Measurements from ENCODE around the gene ARRB1. TPM values are rescaled to one million over a fixed set of nuclear protein-coding genes. Genes with fewer than 3 reads are reported as not detected.
A peak's percentile ranks its signal among the peaks of the same experiment; 100 is the strongest.
"Not testable (repeated sequence)": the region's sequence is repeated elsewhere in the genome, so short reads cannot be mapped to it uniquely, and the experiment has no call there.

ARRB1 gene
- total RNA-seq, 1 experiment from 2014 or later = 9.1 TPM

DNA sequence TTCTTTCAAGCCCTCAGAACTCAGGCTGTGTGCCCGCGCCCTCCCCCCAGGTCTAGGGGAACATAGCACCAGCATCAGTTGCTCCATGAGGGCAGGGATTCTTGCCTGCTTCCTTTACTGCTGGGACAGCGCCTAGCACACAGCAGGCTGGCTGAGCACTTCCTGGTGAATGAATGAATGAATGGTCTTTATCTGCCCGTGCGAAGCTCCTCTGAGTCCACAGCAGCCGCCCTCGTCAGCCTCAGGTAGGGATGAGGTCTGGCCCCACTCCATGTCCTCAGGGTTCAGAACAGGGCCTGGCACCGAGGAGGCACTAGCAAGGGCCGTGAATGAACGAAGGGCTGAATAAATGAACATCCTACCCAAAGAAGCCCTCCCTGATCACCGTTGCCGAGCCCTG, 27.3 kb downstream of the ARRB1 start:
- DNase-seq (ENCODE audit: low read depth) = no peak

DNA sequence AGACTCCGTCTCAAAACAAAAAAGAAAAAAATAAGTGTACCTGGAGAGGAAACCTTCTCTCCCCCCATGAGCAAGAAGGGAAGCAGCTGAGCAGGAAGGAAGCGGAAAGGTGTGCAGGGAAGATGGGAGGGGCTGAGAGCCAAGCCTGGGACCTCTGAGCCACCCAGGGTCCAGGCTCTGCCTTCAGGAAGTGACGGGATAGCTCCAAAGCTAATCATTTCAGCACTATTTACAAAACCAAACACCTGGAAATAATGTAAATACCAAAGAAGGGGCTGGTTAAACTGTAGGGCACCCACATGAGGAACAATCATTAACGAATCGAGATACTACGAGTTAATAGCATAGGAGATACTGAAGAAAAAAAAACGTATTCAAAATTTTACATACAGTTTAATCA, 27.9 kb downstream of the ARRB1 start:
- no peak for DNase-seq (ENCODE audit: low read depth)

DNA sequence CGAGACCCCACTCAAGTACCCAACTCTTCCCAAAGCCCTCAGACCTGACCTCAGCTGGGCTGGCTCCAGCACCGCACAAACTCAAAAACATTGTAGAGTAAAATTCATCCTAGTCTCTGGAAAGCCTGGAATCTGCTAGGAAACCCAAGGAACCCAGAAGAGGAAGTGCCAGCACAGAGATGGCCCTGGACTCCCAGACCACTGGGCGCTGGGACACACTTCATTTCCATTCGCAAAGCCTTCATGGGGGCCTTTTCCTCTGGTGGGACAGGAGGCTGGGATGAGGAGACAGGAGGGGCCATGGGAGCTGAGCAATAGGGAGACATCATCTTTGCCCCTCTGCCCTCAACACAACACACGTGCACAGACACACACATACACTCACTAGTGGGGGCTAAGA, 30.8 kb downstream of the ARRB1 start:
- DNase-seq (ENCODE audit: low read depth) = no peak

DNA sequence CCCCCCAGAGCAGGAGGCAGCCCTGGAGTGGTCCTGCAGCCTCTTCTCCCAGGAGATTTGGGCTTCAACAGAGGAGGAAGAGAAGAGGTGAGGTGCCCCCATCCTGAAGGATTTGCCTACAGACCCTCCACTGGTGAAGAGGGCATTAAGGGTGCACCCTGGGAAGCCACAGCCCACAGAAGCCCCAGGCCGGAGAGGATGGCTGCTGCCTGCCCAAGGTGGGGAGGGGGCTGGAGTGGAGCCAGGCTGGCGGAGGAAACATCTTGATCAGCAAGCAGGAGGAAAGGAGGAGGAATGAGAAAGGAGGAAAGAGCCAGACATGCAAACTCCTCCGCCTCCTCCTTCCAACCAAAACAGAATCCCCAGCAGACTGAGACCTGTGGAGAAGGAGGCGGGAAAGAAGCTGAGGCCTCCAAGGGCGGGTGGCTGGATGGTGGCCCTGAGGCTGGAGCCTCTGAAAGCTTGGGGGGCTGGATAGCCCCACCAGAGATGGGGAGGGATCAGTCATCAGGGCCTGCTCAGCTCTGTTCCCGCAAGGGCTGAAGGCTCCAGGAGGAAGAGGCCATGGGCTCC, 31.3 kb downstream of the ARRB1 start:
- DNase-seq (ENCODE audit: low read depth) = no peak

DNA sequence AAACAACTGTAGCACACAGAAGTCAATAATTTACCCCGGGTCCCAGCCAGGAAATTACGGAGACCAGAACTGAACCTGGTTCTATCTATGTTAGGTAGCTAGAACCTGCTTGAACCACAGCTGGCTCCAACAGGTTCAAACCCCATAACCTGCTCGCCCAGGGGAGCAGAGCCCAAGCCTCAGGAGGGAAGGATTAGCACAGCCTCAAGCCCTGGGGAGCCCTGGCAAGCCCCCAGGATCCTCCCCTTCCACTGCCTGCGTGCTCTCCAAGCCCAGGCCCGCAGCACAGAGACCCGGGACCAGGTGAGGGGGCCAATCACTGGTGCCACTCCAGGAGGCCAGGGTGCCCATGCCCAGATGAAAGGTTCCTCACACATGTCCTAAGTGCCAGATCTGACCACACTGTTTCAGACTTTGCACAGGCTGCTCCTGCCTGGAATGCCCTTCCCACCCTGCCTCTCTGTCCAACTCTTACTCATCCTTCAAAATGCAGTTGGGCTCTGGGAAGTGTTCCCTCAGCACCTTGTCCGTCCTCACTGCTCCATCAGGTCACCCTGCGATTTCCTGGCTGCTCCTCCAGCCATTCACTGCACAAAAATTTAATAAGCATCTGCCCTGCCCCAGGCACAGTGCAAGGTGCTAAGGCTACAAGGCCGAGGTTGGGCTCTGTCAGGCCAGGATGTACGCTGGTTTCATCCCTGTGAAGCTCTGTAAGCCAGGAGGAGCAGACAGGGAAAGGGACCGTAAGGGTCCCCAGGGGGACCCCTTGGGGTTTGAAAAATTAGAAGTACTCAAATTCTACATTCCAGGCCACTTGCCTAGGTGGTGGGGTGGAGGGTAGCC, 32.2 kb downstream of the ARRB1 start:
- peak; percentile 79 for DNase-seq (ENCODE audit: low read depth)

DNA sequence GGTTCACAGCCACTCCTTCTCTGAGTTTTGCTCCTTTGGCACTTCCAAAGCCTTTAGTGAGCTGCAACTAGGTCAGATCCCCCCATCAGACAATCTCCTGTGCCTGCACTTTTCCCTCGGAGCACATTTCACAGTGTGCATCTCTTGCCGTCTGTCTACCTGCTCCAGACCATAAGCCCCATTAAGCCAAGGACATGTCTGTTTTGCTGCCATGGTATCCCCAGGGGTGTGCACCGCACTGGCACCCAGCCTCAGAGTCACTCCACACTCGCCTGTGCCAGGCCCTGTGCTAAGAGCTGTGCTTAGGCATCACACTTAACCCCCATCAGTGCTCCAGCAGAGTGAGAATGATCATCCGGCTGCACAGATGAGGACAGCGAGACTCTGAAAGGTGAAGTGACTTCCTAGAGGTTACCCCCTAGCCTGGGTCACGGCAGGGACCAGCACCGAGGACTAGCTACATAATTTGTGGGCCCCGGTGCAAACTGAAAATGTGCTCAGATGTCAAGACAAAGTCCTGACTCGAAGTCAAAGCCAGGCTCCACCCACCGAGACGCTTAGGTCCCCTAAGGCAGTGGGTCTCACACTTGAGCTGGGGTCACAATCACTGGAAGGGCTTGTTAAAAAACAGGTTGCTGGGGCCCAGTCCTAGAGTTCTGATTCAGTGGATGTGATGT, 33.9 kb downstream of the ARRB1 start:
- no peak for DNase-seq (ENCODE audit: low read depth)

DNA sequence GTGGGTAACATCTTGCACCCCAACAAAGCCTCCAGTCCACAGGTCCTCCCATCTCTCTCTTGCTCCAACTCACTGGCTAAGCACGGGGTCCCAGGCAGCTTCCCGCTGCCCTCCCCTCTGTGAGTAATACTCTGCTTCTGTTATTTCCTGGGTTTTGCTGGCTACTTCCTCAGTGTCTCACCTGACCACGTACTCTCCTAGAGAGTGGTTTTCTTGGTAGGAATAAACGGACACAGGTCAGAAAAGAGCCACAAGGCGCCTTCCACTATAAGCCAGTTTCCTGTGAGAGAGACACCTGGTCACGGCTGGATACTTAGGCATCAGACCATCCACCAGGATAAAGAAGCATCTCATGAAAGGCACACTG, 36.0 kb downstream of the ARRB1 start:
- DNase-seq (ENCODE audit: low read depth) = peak; percentile 38

DNA sequence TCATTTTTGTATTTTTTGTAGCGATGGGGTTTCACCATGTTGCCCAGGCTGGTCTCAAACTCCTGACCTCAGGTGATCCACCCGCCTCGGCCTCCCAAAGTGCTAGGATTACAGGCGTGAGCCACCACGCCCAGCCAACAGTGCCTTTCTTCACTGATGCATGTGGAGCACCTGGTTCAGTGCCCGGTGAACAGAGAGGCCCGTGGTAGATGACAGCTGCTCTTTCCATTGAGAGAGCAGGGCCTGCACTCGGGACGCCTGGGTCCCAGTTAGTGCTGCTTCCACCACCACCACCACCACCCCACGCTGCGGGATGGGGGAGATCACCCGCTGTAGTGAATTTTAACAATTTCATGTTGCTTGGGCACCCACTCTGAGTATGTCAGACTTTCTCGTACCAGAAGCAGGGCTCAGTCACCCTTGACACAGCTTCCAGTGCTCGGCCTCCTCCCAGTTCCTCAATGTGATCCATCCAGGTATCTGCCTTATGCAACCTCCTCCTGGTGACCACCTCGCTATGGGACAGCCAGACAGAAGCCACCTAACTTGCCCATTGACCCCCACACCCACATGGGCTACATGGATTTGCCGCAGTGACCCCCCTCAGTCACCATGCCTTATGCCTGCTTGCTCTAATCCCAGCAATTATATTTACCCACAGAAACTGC, 36.6 kb downstream of the ARRB1 start:
- DNase-seq (ENCODE audit: low read depth) = no peak

DNA sequence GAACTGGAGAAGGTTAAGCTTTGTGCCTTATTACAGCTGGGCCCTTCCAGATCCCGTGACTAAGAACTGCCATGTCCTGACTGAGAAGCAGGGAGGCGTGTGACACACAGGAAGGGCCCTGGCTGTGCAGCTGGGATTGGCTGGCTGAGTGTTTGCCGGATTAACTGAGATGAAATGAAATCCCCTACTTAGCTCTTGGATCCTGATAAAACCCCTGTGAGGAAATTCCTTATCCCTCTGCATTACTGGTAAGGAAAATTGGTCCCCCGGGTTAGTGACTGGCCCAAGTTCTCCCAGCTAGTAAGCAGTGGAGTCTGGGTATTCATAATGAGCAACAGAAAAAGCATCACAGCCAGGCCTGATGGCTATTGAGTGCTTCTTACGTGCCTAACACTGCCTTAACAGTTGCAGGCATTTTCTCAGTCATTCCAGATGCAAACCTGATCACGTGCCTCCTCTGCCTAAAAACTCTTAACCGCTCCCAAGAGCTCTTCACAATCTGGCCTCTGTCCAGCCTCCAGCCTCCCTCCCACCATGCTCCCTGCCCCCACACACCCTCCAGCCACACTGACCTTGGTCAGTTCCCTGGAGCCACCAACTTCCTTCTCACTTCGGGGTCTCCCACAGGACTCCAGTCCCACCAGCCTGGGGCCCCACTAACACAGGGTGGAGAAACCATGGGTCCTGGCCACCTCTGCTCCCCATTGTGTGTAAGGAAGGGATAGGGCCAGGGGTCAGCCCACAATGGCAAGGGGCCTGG, 37.8 kb downstream of the ARRB1 start:
- peak; percentile 59 for DNase-seq (ENCODE audit: low read depth)

DNA sequence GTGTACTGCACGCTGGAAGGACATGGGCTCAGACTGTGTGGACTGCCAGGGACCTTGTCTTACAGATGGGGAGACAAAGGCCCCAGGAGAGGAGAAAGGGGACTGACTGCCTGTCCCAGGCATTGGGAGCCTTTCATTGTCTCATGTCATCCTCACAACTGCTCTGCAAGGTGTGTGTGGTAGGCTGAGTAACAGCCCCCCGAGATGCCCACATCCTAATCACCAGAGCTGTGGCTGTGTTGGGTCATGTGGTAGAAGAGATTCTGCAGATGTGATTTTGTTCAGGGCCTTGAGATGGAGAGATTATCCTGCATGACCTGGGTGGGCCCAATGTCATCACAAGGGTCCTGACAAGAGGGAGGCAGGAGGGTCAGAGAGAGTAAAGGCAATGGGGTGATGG, 39.1 kb downstream of the ARRB1 start:
- no peak for DNase-seq (ENCODE audit: low read depth)

DNA sequence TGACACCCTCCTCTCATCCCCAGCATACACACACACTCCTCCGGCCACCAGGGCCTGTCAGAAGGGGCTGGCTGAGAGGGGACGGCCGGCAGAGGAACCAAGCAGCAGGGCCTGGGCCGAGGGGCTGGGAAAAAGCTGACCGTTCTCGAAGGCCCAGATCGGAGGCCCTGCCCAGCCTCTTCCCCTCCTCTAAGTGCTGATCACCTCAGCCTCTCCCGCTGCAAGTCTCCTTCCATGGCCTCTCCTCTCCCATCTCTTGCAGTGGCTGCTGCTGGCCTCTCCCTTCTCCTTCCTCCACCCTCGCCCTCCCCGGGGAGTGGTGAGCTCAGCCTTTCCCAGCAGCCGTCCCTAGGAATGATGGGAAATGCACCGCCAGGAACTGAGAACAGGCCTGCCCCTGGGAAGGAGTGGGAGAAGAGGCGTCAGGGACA, 39.6 kb downstream of the ARRB1 start:
- DNase-seq (ENCODE audit: low read depth) = peak; percentile 22

DNA sequence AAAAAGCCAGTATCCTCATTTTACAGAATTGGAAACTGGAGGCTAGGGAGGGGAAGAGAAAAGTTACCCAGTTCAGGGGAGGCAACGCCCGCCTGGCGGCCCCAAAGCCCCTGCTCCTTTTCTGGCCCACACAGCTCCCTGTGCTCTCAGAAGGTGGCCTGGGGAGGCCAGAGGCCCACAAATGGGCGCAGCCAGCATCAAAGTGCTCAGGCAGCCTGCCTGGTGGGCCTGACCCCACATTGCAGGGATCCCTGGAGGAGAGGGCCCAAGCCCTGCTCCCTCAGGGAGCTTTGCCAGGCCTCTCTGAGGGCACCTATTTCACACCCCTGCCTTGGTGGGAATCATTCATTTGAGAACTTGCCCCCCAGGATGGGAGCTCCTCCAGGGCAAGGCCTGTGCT, 42.5 kb downstream of the ARRB1 start:
- no peak for DNase-seq (ENCODE audit: low read depth)

DNA sequence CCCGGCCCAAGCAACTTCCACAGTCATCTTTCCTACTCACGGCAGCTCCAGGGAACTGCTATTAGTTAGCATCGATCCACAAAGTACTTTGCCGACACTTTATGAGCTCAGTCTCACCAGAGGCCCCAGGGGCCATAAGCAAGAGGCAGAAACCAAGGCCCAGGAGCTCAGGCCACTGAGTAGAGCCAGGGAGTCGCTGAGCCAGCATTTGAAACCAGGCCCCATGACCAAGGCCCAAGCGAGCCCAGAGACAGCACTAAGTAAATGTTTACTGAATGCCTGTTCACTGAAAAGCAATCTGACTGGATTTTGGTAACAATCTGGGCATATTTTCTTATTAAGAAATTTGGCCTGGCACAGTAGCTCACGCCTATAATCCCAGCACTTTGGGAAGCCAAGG, 43.3 kb downstream of the ARRB1 start:
- DNase-seq (ENCODE audit: low read depth) = no peak

DNA sequence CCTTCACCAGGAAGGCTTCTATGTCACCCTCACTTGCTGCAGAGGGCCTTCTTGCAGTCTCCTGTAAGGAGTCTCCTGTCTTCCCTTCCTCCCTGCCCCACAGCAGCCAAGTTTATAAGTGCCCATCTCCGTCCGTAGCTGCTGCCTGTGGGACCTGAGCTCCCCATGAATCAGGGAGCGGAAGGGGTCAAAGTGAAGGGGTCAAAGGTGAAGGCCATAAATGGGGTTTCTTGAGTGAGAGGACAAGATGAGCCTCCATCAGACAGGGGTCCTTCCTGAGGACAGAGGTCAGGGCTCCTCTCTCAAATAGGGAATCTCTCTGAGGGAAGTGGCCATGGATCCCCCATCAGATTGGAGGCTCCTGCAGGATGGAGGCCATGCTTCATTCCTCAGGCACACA, 44.4 kb downstream of the ARRB1 start:
- no peak for DNase-seq (ENCODE audit: low read depth)

DNA sequence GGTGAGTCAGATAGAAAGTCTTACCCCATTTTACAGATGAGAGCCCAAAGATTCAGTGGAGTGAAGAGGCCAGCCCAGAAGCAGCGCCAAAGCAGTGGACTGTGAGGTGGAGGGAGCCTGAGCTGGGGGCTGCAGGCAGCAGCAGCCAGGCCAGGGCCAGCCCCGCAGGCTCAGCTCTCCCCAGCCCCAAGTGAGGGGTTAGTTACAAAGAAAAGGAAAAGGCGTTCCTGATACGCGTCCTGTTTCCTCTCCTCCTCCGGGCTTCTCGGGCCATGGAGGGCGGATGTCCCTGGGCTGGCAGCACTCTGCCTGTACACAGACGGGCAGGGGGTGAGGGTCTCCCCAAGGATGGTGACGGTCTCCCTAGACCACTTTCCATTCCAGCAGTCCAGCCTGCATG, 44.9 kb downstream of the ARRB1 start:
- no peak for DNase-seq (ENCODE audit: low read depth)

DNA sequence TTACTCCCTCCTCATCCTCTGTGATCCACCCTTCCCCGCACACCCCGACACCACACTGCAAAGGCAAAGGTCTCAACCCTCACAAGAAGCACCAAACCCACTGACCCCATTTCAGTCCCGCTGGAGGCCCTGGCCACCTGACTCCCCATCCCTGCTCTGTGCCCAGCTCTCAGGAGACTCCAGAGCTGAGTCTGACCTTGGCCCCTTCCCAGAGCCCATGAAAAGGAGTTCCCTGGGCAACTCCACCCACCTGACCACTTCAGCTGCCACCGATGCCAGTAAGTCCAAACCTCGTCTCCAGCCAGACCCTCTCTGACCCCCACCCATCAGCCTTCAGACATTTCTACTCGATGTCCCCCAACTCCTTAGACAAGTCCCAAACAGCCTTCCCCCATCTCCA, 45.5 kb downstream of the ARRB1 start:
- no peak for DNase-seq (ENCODE audit: low read depth)

DNA sequence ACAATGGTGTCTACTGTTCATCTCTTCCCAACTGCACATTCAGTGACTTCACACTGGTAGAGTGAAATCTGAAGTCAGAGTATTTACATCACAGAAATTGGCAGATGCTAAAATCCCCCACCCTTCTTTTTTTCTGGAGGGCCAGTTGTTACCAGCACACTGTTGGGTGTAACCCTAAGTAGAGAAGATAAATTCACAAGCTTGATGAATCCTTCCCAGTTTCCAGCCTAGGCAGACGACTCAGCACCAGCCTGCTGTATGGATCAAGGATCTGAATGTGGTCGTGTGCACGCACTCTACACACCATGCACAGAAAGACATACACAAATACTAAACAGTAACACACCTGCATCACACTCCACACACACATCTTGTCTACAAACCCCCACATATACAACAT, 46.0 kb downstream of the ARRB1 start:
- DNase-seq (ENCODE audit: low read depth) = no peak

DNA sequence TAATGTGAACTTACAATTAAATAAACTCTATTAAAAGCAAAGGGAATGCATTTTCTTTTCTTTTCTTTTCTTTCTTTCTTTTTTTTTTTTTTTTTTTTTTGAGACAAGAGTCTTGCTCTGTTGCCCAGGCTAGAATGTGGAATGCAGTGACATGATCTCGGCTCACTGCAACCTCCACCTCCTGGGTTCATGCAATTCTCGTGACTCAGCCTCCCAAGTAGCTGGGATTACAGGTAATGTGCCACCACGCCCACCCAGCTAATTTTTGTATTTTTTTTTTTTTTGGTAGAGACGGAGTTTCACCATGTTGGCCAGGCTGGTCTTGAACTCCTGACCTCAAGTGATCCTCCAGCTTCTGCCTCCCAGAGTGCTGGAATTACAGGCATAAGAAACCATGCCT, 46.5 kb downstream of the ARRB1 start:
- not testable (repeated sequence) for DNase-seq (ENCODE audit: low read depth)

DNA sequence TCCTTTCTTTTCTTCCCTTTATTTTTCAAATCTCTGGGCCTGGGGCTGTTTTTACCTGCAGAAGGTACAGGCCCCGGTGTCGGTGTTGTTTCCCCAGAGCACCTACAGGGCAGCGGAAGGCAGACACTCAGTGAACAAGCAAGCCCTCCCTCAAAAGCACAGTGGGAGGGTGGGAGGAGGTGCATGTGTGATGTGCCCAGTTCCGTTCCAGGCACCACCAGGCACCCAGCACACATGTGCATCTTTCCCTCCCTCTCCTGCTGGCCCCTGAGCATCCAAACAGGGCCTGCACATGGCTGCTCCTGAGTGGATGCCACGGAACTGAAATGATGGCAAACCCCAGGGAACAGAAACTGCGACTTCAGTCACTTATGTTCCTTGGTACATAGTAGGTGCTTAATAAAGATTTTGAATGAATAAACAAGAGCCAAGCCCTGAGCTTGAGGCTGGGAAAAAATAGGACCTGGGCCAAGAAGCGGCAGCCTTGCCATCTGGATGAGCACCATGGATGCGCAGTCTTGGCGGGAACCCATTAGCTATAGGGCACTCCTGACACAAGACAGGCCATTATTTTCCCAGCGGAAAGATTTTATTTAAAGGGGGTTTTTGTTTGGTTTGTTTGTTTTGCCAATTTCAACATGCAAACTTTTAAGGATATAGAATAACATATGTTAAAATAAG, 47.8 kb downstream of the ARRB1 start:
- DNase-seq (ENCODE audit: low read depth) = no peak

DNA sequence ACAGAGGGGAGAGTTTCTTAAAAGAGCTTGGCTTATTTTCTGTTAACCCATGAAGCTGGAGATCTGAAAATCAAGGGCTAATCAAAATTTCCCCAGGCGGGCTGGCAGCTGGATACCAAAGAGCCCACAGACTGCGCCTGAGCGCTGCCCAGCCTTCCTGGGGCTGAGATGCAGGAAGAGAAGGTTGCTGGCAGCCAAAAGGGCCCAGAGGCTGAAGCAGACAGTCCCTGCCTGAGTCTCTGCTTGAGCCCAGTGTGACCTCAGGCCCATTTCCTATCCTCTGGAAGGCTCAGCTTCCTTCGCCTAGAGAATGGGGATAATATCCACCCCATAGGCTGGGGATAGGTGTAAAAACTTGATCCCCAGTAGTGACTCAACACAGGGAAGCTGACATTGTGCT, 49.1 kb downstream of the ARRB1 start:
- DNase-seq (ENCODE audit: low read depth) = no peak
